Measurements from ENCODE around the gene GPR158. TPM values are rescaled to one million over a fixed set of nuclear protein-coding genes. Genes with fewer than 3 reads are reported as not detected.

The GPR158 gene
- total RNA-seq, 1 donor from 2014 or later, result 0.34 TPM

GRCh38 chr10:25390733-25391132 is 215.9 kb downstream of the GPR158 start:
- no peak overlapping the region for H3K27ac Mint-ChIP-seq
- peaks cover 33% of the 10 kb centered on the region for H3K9me3 Mint-ChIP-seq
- no peak for DNase-seq (ENCODE audit: low spot score)
- H3K36me3 Mint-ChIP-seq (ENCODE audit: low read depth), result no peaks in the 10 kb centered on the region
- no peaks in the 10 kb centered on the region for H3K4me1 Mint-ChIP-seq (ENCODE audit: low read depth)
- H3K4me3 Mint-ChIP-seq (ENCODE audit: low read depth), result no peak overlapping the region
- intact Hi-C loops (cut with micrococcal nuclease), result no loop called here
- no peaks in the 10 kb centered on the region for H3K27me3 Mint-ChIP-seq (ENCODE audit: low read depth)

GRCh38 chr10:25392132-25392531 is 217.3 kb downstream of the GPR158 start:
- intact Hi-C loops (cut with micrococcal nuclease), result no loop called here
- no peak overlapping the region for H3K4me3 Mint-ChIP-seq (ENCODE audit: low read depth)

GRCh38 chr10:25393621-25394020 is 218.8 kb downstream of the GPR158 start:
- Mint-ChIP-seq H3K4me3 (ENCODE audit: low read depth) (no peak overlapping the region), H3K4me1 (ENCODE audit: low read depth) (no peaks in the 10 kb centered on the region), H3K9me3 (peaks cover 17% of the 10 kb centered on the region), H3K36me3 (ENCODE audit: low read depth) (no peaks in the 10 kb centered on the region), H3K27me3 (ENCODE audit: low read depth) (no peaks in the 10 kb centered on the region), H3K27ac (no peak overlapping the region)
- DNase-seq (ENCODE audit: low spot score), result no peak
- intact Hi-C loops (cut with micrococcal nuclease), result no loop called here

More at GRCh38 chr10:25392132-25392531, 217.3 kb downstream of the GPR158 start:
- Mint-ChIP-seq H3K9me3 (peaks cover 24% of the 10 kb centered on the region), H3K27ac (no peak overlapping the region), H3K4me1 (ENCODE audit: low read depth) (no peaks in the 10 kb centered on the region), H3K36me3 (ENCODE audit: low read depth) (no peaks in the 10 kb centered on the region), H3K27me3 (ENCODE audit: low read depth) (no peaks in the 10 kb centered on the region)
- no peak for DNase-seq (ENCODE audit: low spot score)

- no peak overlapping the region for H3K4me3 Mint-ChIP-seq (ENCODE audit: low read depth)
- no peak overlapping the region for H3K27ac Mint-ChIP-seq
- no peaks in the 10 kb centered on the region for H3K36me3 Mint-ChIP-seq (ENCODE audit: low read depth)
- no peak for DNase-seq (ENCODE audit: low spot score)
- H3K4me1 Mint-ChIP-seq (ENCODE audit: low read depth), result no peaks in the 10 kb centered on the region
- no peaks in the 10 kb centered on the region for H3K27me3 Mint-ChIP-seq (ENCODE audit: low read depth)
- intact Hi-C loops (cut with micrococcal nuclease), result no loop called here
- H3K9me3 Mint-ChIP-seq, result no peaks in the 10 kb centered on the region
Measured at GRCh38 chr10:25398680-25399079, 223.9 kb downstream of the GPR158 start.

- intact Hi-C loops (cut with micrococcal nuclease), result no loop called here
- Mint-ChIP-seq H3K36me3 (ENCODE audit: low read depth) (no peaks in the 10 kb centered on the region), H3K4me1 (ENCODE audit: low read depth) (no peaks in the 10 kb centered on the region), H3K27ac (no peak overlapping the region), H3K4me3 (ENCODE audit: low read depth) (no peak overlapping the region), H3K9me3 (no peaks in the 10 kb centered on the region), H3K27me3 (ENCODE audit: low read depth) (no peaks in the 10 kb centered on the region)
- no peak for DNase-seq (ENCODE audit: low spot score)
Measured at GRCh38 chr10:25405871-25406270, 231.1 kb downstream of the GPR158 start.

- no peak overlapping the region for H3K4me3 Mint-ChIP-seq (ENCODE audit: low read depth)
- DNase-seq (ENCODE audit: low spot score), result no peak
- H3K9me3 Mint-ChIP-seq, result peaks cover 20% of the 10 kb centered on the region
- intact Hi-C loops (cut with micrococcal nuclease), result no loop called here
- H3K27ac Mint-ChIP-seq, result no peak overlapping the region
- H3K27me3 Mint-ChIP-seq (ENCODE audit: low read depth), result no peaks in the 10 kb centered on the region
- no peaks in the 10 kb centered on the region for H3K4me1 Mint-ChIP-seq (ENCODE audit: low read depth)
- H3K36me3 Mint-ChIP-seq (ENCODE audit: low read depth), result no peaks in the 10 kb centered on the region
Measured at GRCh38 chr10:25417611-25418010, 242.8 kb downstream of the GPR158 start.

GRCh38 chr10:25425776-25426175 is 251.0 kb downstream of the GPR158 start:
- intact Hi-C loops (cut with micrococcal nuclease), result no loop called here
- no peaks in the 10 kb centered on the region for H3K27me3 Mint-ChIP-seq (ENCODE audit: low read depth)
- no peak overlapping the region for H3K27ac Mint-ChIP-seq
- H3K36me3 Mint-ChIP-seq (ENCODE audit: low read depth), result no peaks in the 10 kb centered on the region
- no peaks in the 10 kb centered on the region for H3K4me1 Mint-ChIP-seq (ENCODE audit: low read depth)
- H3K4me3 Mint-ChIP-seq (ENCODE audit: low read depth), result no peak overlapping the region
- H3K9me3 Mint-ChIP-seq, result peaks cover 20% of the 10 kb centered on the region
- no peak for DNase-seq (ENCODE audit: low spot score)

- H3K4me3 Mint-ChIP-seq (ENCODE audit: low read depth), result no peak overlapping the region
- H3K9me3 Mint-ChIP-seq, result peaks cover 6% of the 10 kb centered on the region
- no peak for DNase-seq (ENCODE audit: low spot score)
- intact Hi-C loops (cut with micrococcal nuclease), result no loop called here
- H3K27me3 Mint-ChIP-seq (ENCODE audit: low read depth), result no peaks in the 10 kb centered on the region
- H3K36me3 Mint-ChIP-seq (ENCODE audit: low read depth), result no peaks in the 10 kb centered on the region
- H3K4me1 Mint-ChIP-seq (ENCODE audit: low read depth), result no peaks in the 10 kb centered on the region
- no peak overlapping the region for H3K27ac Mint-ChIP-seq
Measured at GRCh38 chr10:25436431-25436830, 261.6 kb downstream of the GPR158 start.

- Mint-ChIP-seq H3K36me3 (ENCODE audit: low read depth) (no peaks in the 10 kb centered on the region), H3K27me3 (ENCODE audit: low read depth) (no peaks in the 10 kb centered on the region), H3K4me3 (ENCODE audit: low read depth) (no peak overlapping the region), H3K9me3 (peaks cover 25% of the 10 kb centered on the region), H3K27ac (no peak overlapping the region), H3K4me1 (ENCODE audit: low read depth) (no peaks in the 10 kb centered on the region)
- intact Hi-C loops (cut with micrococcal nuclease), result no loop called here
- no peak for DNase-seq (ENCODE audit: low spot score)
Measured at GRCh38 chr10:25441270-25441669, 266.5 kb downstream of the GPR158 start.

- H3K36me3 Mint-ChIP-seq (ENCODE audit: low read depth), result no peaks in the 10 kb centered on the region
- H3K4me1 Mint-ChIP-seq (ENCODE audit: low read depth), result no peaks in the 10 kb centered on the region
- H3K27me3 Mint-ChIP-seq (ENCODE audit: low read depth), result no peaks in the 10 kb centered on the region
- intact Hi-C loops (cut with micrococcal nuclease), result no loop called here
- no peak for DNase-seq (ENCODE audit: low spot score)
- H3K27ac Mint-ChIP-seq, result no peak overlapping the region
- H3K4me3 Mint-ChIP-seq (ENCODE audit: low read depth), result no peak overlapping the region
- H3K9me3 Mint-ChIP-seq, result peaks cover 25% of the 10 kb centered on the region
Measured at GRCh38 chr10:25444266-25444665, 269.5 kb downstream of the GPR158 start.

GRCh38 chr10:25451401-25451800 is 276.6 kb downstream of the GPR158 start:
- H3K36me3 Mint-ChIP-seq (ENCODE audit: low read depth), result no peaks in the 10 kb centered on the region
- H3K27ac Mint-ChIP-seq, result no peak overlapping the region
- H3K4me1 Mint-ChIP-seq (ENCODE audit: low read depth), result no peaks in the 10 kb centered on the region
- H3K4me3 Mint-ChIP-seq (ENCODE audit: low read depth), result no peak overlapping the region
- H3K9me3 Mint-ChIP-seq, result peaks cover 31% of the 10 kb centered on the region
- DNase-seq (ENCODE audit: low spot score), result no peak
- no peaks in the 10 kb centered on the region for H3K27me3 Mint-ChIP-seq (ENCODE audit: low read depth)
- intact Hi-C loops (cut with micrococcal nuclease), result no loop called here

- no peak overlapping the region for H3K27ac Mint-ChIP-seq
- peaks cover 31% of the 10 kb centered on the region for H3K9me3 Mint-ChIP-seq
- intact Hi-C loops (cut with micrococcal nuclease), result no loop called here
- no peaks in the 10 kb centered on the region for H3K27me3 Mint-ChIP-seq (ENCODE audit: low read depth)
- H3K36me3 Mint-ChIP-seq (ENCODE audit: low read depth), result no peaks in the 10 kb centered on the region
- no peak for DNase-seq (ENCODE audit: low spot score)
- no peaks in the 10 kb centered on the region for H3K4me1 Mint-ChIP-seq (ENCODE audit: low read depth)
- no peak overlapping the region for H3K4me3 Mint-ChIP-seq (ENCODE audit: low read depth)
Measured at GRCh38 chr10:25453619-25454018, 278.8 kb downstream of the GPR158 start.

GRCh38 chr10:25455980-25456567 is 281.3 kb downstream of the GPR158 start:
- no peak overlapping the region for H3K4me3 Mint-ChIP-seq (ENCODE audit: low read depth)
- no peak for DNase-seq (ENCODE audit: low spot score)

GRCh38 chr10:25457552-25457951 is 282.8 kb downstream of the GPR158 start:
- no peak overlapping the region for H3K4me3 Mint-ChIP-seq (ENCODE audit: low read depth)
- no peaks in the 10 kb centered on the region for H3K36me3 Mint-ChIP-seq (ENCODE audit: low read depth)
- H3K27ac Mint-ChIP-seq, result no peak overlapping the region
- no peaks in the 10 kb centered on the region for H3K4me1 Mint-ChIP-seq (ENCODE audit: low read depth)
- H3K27me3 Mint-ChIP-seq (ENCODE audit: low read depth), result no peaks in the 10 kb centered on the region
- H3K9me3 Mint-ChIP-seq, result peaks cover 42% of the 10 kb centered on the region
- no peak for DNase-seq (ENCODE audit: low spot score)
- intact Hi-C loops (cut with micrococcal nuclease), result no loop called here

More at GRCh38 chr10:25455980-25456567, 281.3 kb downstream of the GPR158 start:
- Mint-ChIP-seq H3K36me3 (ENCODE audit: low read depth) (no peaks in the 10 kb centered on the region), H3K4me1 (ENCODE audit: low read depth) (no peaks in the 10 kb centered on the region), H3K9me3 (peaks cover 38% of the 10 kb centered on the region), H3K27ac (no peak overlapping the region), H3K27me3 (ENCODE audit: low read depth) (no peaks in the 10 kb centered on the region)
- intact Hi-C loops (cut with micrococcal nuclease), result no loop called here

Measured in activated T-helper 2 cell treated with anti-CD3 and anti-CD28 coated beads, Interferon-gamma antibody, Interleukin-2, Interleukin-4, amounts not matched to agents 10 μg/mL and 5 μg/mL and 100 μg/mL, durations not matched to agents 14 hours and 24 hours and 36 hours (primary cell).